HL-60/S4 treated with retinoic acid at 250 ng/mL for 4 days and 3 days (cell line): Measurements from ENCODE around the gene NCBP2.

Experiments
- in situ Hi-C: fragments of 300-500 bp; cut with MboI; formaldehyde crosslinking; loops from 2 replicates; pipeline ENCODE4 v1.7.0; 2022; ENCODE audit warnings: low sequenced_read_pairs

The NCBP2 gene

DNA sequence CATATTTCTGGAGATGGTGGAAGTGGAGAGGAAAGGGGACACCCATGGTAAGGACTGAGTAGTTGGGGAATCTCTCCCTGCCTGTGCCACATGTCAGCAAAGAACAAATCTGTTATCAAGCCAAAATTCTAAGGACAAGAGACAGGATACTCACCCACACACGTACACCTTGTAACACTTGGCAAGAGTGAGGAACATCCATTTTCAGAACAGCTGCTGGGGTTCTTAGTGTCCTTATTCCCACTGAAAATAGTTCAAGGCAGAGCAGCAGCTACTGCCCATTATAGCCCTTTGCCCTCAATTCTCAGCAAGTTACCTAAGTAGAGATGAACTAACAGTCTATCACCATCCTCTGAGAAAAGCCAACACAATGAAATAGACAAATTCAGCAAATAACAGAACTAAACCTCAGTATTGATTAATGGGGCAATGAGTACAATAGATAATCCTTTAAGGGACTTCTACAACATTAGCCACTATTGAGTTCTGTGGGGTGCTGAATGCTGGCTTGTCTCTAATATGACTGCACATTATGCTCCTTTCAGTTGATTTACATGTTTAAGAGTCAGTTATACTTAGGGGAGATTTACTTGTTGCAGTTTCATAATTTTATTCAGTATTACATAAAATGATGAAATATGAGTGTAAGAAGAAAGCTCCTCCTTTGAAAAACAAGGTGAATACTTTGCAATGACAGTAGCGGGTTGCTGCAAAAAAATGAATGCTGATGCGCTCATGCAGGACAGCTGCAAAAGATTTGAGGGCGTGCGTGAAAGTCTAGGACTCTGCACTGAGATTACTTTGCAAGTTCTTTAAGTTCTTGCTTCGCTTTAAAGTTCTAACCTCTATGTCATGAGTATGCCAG lies 52.3 kb downstream of the NCBP2 start:
- in situ Hi-C loops = no loop called here

DNA sequence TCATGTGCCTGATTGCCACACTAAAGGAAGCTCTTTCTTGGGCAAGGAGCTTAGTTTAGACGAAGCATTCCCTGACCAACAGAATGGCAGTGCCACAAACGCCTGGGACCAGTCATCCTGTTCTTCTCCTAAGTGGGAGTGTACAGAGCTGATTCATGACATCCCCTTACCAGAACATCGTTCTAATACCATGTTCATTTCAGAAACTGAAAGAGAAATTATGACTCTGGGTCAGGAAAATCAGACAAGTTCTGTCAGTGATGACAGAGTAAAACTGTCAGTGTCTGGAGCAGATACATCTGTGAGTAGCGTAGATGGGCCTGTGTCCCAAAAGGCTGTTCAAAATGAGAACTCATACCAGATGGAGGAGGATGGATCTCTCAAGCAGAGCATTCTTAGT lies 56.2 kb downstream of the NCBP2 start:
- in situ Hi-C loops = no loop called here
